Lung (tissue), 12 donors: Measurements from ENCODE around the gene LTBR. TPM values are rescaled to one million over a fixed set of nuclear protein-coding genes. Genes with fewer than 3 reads are reported as not detected.

Experiments
- ATAC-seq: fragments of 200-7000 bp; cut with Tn5 transposase; one replicate; pipeline ENCODE4 v1.9.1; 2020; ENCODE audit warnings: moderate number of reproducible peaks; ENCODE audit not compliant: insufficient read depth, low FRiP score
- DNase-seq, 3 donors: peaks; one replicate each; pipeline ENCODE4 v3.0.0-alpha.2; 2013 to 2017
- H3K27ac ChIP-seq, 2 donors: one replicate each; pipeline ENCODE4 v1.5.1; 2013; ENCODE audit warnings: mild to moderate bottlenecking in 2 of 2, moderate library complexity in 2 of 2, control low read depth in 1 of 2, inconsistent platforms in 1 of 2, low read depth in 1 of 2, low read length in 1 of 2
- H3K27me3 ChIP-seq, 3 donors: one replicate each; pipeline ENCODE4 v1.5.1; 2013; ENCODE audit warnings: low read length in 2 of 3; ENCODE audit not compliant: control insufficient read depth in 3 of 3, insufficient read depth in 3 of 3
- H3K36me3 ChIP-seq, 4 donors: one replicate each; pipeline ENCODE4 v1.5.1; 2013; ENCODE audit warnings: low read length in 4 of 4, mild to moderate bottlenecking in 1 of 4, moderate library complexity in 1 of 4; ENCODE audit not compliant: control insufficient read depth in 4 of 4, insufficient read depth in 4 of 4
- H3K4me1 ChIP-seq, 5 donors: one replicate each; pipeline ENCODE4 v1.5.1; 2013; ENCODE audit warnings: low read length in 5 of 5, mild to moderate bottlenecking in 2 of 5, moderate library complexity in 1 of 5; ENCODE audit not compliant: control insufficient read depth in 5 of 5, insufficient read depth in 5 of 5
- H3K4me3 ChIP-seq: one replicate; pipeline ENCODE4 v1.5.1; 2013; ENCODE audit warnings: mild to moderate bottlenecking, control low read depth, moderate library complexity
- H3K9ac ChIP-seq, 2 donors: one replicate each; pipeline ENCODE4 v1.5.1; 2013; ENCODE audit warnings: low read length in 2 of 2, control low read depth in 1 of 2; ENCODE audit not compliant: insufficient read depth in 1 of 2
- H3K9me3 ChIP-seq, 4 donors: one replicate each; pipeline ENCODE4 v1.5.1; 2013; ENCODE audit warnings: low read length in 3 of 4, mild to moderate bottlenecking in 1 of 4, moderate library complexity in 1 of 4; ENCODE audit not compliant: control insufficient read depth in 4 of 4, insufficient read depth in 3 of 4
- WGBS, 2 donors: extraction: QIAGEN DNeasy Blood & Tissue Kit; methylation state at CpG; one replicate each; pipeline ENCODE4 v1.1.7; 2013; 5-methylcytosine and 5-hydroxymethylcytosine counted together
- polyA plus RNA-seq, 2 donors: library from polyadenylated mRNA; stranded (reverse); fragments of 200-250 nt; gene quantifications; one replicate each; pipeline ENCODE4 v1.2.1, GENCODE V29; 2013
- total RNA-seq, 2 donors: library from RNA; depleted of rRNA in 1 of 2; stranded (reverse); fragments of >200 nt in 1 of 2; gene quantifications; one replicate each; pipeline ENCODE4 v1.2.1, GENCODE V29; 2014 to 2021
- TF ChIP-seq, protein P1 (sequence below): IDR thresholded peaks from 2 replicates; pipeline ENCODE4 v1.5.1; 2012; ENCODE audit warnings: mild to moderate bottlenecking; ENCODE audit errors: control extremely low read depth, extremely low read depth
- donor health status: control.
- donor health status: control.
- donor health status: Bipolar disorder and iron deficiency.
- donor health status: healthy.
- donor health status: DM: yes; HTN: yes; CAD: no.

LTBR gene
- total and polyA plus RNA-seq, 4 donors, result 52.6 to 134 (median 122) TPM

DNA sequence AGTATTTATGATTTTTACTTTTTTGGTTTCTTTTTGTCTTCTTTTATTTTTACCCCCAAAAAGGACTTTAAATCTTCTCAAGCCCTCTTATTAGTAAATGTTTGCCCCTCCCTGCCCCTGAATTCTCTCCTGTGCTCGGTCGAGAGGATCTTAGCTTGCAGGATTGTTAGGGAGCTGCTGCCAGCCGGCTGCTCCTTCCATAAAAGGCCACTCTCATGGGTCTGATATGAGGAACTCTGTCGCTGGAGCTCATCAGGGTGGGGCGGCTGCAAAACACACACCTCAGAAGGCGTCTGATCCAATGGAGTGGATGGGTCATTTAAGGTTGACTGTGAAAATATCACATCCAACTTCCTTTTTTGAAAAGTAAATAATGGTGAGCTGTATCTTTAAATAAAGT is 8.5 kb downstream of the LTBR start:
- no peak overlapping the region for H3K4me3 ChIP-seq
- no peaks in the 10 kb centered on the region for H3K27me3 ChIP-seq
- H3K36me3 ChIP-seq, result peaks cover 0 to 31% (median 27%) of the 10 kb centered on the region in 4 donors
- TF ChIP-seq, protein P1, sequence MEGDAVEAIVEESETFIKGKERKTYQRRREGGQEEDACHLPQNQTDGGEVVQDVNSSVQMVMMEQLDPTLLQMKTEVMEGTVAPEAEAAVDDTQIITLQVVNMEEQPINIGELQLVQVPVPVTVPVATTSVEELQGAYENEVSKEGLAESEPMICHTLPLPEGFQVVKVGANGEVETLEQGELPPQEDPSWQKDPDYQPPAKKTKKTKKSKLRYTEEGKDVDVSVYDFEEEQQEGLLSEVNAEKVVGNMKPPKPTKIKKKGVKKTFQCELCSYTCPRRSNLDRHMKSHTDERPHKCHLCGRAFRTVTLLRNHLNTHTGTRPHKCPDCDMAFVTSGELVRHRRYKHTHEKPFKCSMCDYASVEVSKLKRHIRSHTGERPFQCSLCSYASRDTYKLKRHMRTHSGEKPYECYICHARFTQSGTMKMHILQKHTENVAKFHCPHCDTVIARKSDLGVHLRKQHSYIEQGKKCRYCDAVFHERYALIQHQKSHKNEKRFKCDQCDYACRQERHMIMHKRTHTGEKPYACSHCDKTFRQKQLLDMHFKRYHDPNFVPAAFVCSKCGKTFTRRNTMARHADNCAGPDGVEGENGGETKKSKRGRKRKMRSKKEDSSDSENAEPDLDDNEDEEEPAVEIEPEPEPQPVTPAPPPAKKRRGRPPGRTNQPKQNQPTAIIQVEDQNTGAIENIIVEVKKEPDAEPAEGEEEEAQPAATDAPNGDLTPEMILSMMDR, result no peak
- ATAC-seq (peak; percentile 62), DNase-seq (no peak)
- WGBS, 2 donors, result 25 to 33% methylated on average over 6 of the region's 6 CpGs
- H3K4me1 ChIP-seq, result peaks cover 0 to 3% (median 0%) of the 10 kb centered on the region in 5 donors
- H3K9me3 ChIP-seq, result no peaks in the 10 kb centered on the region
- H3K9ac ChIP-seq, result no peak overlapping the region
- H3K27ac ChIP-seq, result no peak overlapping the region

DNA sequence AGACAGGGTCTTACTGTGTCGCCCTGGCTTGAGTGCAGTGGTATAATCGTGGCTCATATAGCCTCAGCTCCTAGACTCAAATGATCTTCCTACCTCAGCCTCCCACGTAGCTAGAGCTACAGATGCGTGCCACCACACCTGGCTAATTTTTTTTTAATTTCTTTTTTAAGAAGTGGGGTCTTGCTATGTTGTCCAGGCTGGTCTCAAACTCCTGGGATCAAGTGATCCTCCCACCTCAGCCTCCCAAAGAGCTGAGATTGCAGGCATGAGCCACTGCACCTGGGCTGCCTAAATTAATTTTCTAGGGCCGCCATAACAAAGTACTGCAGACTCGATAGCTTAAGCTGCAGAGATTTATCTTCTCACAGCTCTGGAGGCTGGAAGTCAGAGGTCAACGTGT is 9.1 kb downstream of the LTBR start:
- no peaks in the 10 kb centered on the region for H3K27me3 ChIP-seq
- H3K9ac ChIP-seq, result no peak overlapping the region
- H3K4me3 ChIP-seq, result no peak overlapping the region
- no peak for ATAC-seq
- H3K27ac ChIP-seq, result no peak overlapping the region
- no peak for DNase-seq
- TF ChIP-seq, protein P1, result no peak
- H3K9me3 ChIP-seq, result no peaks in the 10 kb centered on the region
- peaks cover 0 to 3% (median 0%) of the 10 kb centered on the region in 5 donors for H3K4me1 ChIP-seq
- WGBS, 2 donors, result 93 to 98% methylated on average over 7 of the region's 7 CpGs
- H3K36me3 ChIP-seq, result peaks cover 0 to 25% (median 21%) of the 10 kb centered on the region in 4 donors

DNA sequence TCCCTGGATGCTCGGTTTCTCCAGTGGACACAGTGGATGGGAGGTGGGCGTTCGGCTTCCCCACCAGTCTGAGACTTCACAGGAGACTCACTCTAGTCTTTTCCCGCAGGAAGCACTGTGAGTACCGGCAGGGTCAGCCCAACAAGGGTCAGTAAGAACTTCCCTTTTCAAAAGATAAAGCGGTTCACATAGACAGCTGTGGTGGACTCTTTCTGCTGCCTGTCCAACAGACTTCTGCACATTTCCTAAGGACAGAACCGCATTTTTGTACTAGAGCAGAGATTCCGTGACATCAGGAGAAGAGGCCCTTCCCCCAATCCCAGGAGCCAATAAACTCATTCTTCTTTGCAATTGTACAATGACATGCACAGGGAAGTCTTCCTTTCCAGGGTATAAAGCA is 10.4 kb downstream of the LTBR start:
- TF ChIP-seq, protein P1, result no peak
- no peak overlapping the region for H3K9ac ChIP-seq
- H3K27me3 ChIP-seq, result no peaks in the 10 kb centered on the region
- no peak for DNase-seq
- no peaks in the 10 kb centered on the region for H3K4me1 ChIP-seq
- H3K36me3 ChIP-seq, result peaks cover 0 to 15% (median 13%) of the 10 kb centered on the region in 4 donors
- no peak for ATAC-seq
- no peak overlapping the region for H3K27ac ChIP-seq
- no peak overlapping the region for H3K4me3 ChIP-seq
- no peaks in the 10 kb centered on the region for H3K9me3 ChIP-seq
- 73 to 85% methylated on average over 8 of the region's 8 CpGs for WGBS, 2 donors

DNA sequence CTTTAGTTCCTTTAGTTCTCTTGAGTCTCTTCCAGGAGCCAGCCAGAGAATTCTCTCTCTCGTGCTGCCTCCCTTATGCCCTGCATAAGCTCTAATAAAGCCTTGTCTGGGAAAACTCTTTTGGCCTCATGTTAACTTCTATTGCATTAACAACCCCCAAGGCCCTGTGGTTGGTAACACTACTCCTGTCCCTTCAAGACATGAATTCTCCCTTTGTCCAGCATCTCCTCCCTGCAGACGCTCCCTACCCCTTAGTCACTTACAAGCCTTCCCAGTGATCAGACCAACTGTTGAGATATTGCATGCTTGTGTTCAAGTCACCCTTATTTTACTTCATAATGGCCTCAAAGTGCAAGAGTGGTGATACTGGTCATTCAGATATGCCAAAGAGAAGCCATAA is 12.1 kb downstream of the LTBR start:
- TF ChIP-seq, protein P1, result no peak

More for the DNA sequence above, 12.1 kb downstream of the LTBR start:
- ATAC-seq (no peak), DNase-seq (no peak)
- Histone ChIP-seq H3K27me3 (no peaks in the 10 kb centered on the region), H3K9ac (no peak overlapping the region), H3K36me3 (peaks cover 0 to 12% (median 7%) of the 10 kb centered on the region in 4 donors), H3K27ac (no peak overlapping the region), H3K4me3 (no peak overlapping the region), H3K9me3 (no peaks in the 10 kb centered on the region), H3K4me1 (no peaks in the 10 kb centered on the region)
- WGBS, 2 donors, result 91 to 97% methylated on average over 2 of the region's 2 CpGs
